BJ (cell line): ENCODE results near the gene TPST1. TPM values are rescaled to one million over a fixed set of nuclear protein-coding genes. Genes with fewer than 3 reads are reported as not detected.
"Not testable (repeated sequence)": the region's sequence is repeated elsewhere in the genome, so short reads cannot be mapped to it uniquely, and the experiment has no call there.

Source experiments
- CTCF ChIA-PET: fragments of 350-600 bp; formaldehyde crosslinking; extraction: SDS; loops from one replicate; lab custom pipeline; 2021; ENCODE audit warnings: antibody characterized with exemption, inconsistent platforms; lab: Yijun Ruan, JAX
- POLR2A ChIA-PET: fragments of 300-600 bp; sonication (Branson Sonifier 250); formaldehyde crosslinking; extraction: SDS; loops from one replicate; lab custom pipeline; 2021; ENCODE audit warnings: antibody characterized with exemption; lab: Charles Lee
- DNase-seq: peaks from one replicate; pipeline ENCODE4 v3.0.0-alpha.2; 2011; ENCODE audit warnings: low read depth
- H3K27me3 ChIP-seq: 2 replicates; pipeline ENCODE4 v1.6.0; 2011; ENCODE audit warnings: low read length; ENCODE audit not compliant: control insufficient read depth, insufficient read depth
- H3K36me3 ChIP-seq: 2 replicates; pipeline ENCODE4 v1.5.1; 2011; ENCODE audit warnings: low read length; ENCODE audit not compliant: control insufficient read depth, insufficient read depth
- H3K4me3 ChIP-seq: 2 replicates; pipeline ENCODE4 v1.5.1; 2011; ENCODE audit warnings: low read depth, mild to moderate bottlenecking, control low read depth, low read length
- CTCF ChIP-seq: IDR thresholded peaks from 2 replicates; pipeline ENCODE4 v1.5.1; 2011; ENCODE audit warnings: low read depth, mild to moderate bottlenecking, control low read depth, inconsistent platforms, low read length, moderate library complexity; ENCODE audit not compliant: insufficient read depth
- polyA plus RNA-seq: library from polyadenylated mRNA; depleted of rRNA; stranded (reverse); fragments of >200 nt; gene quantifications from 2 replicates; pipeline ENCODE4 v1.2.3, GENCODE V29; 2011

The TPST1 gene
- polyA plus RNA-seq, 1 experiment, result 34.9 TPM

DNA sequence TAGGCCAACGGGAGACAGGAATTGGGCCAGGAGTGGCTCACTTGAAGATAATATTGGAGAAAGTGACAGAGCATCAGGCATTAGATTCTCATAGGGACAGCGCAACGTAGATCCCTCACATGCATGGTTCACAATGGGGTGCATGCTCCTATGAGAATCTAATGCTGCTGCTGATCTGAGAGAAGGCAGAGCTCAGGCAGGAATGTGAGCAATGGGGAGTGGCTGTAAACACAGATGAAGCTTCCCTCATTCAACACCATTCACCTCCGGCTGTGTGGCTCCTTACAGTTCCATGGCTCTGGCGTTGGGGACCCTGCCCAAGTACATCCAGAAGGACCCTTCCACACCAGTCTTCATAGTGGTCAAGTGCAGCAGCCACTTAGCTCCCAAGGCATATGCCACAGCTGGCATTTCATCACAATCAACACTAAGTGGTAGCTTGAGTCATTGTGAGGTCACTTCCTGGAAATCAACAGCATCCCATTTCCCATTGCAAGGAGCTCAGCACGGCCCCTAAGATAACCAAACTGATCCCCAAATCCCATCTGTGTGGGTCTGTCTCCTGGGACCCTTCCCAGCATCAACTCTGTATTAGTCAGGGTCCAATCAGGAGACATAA is 174.5 kb downstream of the TPST1 start:
- POLR2A ChIA-PET, result no interaction called here
- Histone ChIP-seq H3K4me3 (no peak overlapping the region), H3K36me3 (peaks cover 1% of the 10 kb centered on the region), H3K27me3 (no peaks in the 10 kb centered on the region)
- no peak for DNase-seq
- no peak for TF ChIP-seq CTCF
- CTCF ChIA-PET, result interaction anchor here (0.9 kb wide), 1 partner anchor 11 kb away, joined by 4 read pairs; no protein-coding TSS in a partner anchor

DNA sequence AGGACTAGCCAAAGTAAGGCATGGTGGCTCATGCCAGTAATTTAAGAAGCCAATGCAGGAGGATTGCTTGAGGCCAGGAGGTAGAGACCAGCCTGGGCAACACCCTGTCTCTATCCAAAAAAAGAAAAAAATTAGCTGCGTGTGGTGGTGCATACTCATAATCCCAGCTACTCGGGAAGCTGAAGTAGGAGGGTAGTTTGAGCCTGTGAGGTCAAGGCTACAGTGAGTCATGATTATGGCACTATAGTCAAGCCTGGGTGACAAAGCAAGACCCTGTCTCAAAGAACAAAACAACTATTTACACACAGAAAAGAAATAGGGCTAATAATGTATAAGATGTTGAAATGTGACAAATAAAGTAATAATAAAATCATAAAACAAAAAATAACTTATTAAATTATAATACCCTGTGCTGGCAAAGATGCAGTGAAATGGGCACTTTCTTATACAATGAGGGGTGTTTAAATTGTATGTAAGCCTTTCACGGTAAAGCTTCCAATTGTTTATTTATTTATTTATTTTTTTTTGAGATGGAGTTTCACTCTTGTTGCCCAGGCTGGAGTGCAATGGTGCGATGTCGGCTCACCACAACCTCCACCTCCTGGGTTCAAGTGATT is 175.2 kb downstream of the TPST1 start:
- TF ChIP-seq CTCF, result no peak
- no peak for DNase-seq
- H3K36me3 ChIP-seq, result peaks cover 1% of the 10 kb centered on the region
- H3K27me3 ChIP-seq, result no peaks in the 10 kb centered on the region
- H3K4me3 ChIP-seq, result no peak overlapping the region
- ChIA-PET CTCF (no interaction called here), POLR2A (no interaction called here)

GRCh38 chr7:66382182-66382923 is 177.2 kb downstream of the TPST1 start:
- POLR2A ChIA-PET, H3K36me3 ChIP-seq, CTCF ChIA-PET, DNase-seq, H3K4me3 ChIP-seq, H3K27me3 ChIP-seq: not testable (repeated sequence)

- H3K4me3 ChIP-seq, POLR2A ChIA-PET, CTCF ChIA-PET, H3K27me3 ChIP-seq, H3K36me3 ChIP-seq, DNase-seq: not testable (repeated sequence)
Observed at GRCh38 chr7:66385191-66385905, 180.2 kb downstream of the TPST1 start.

DNA sequence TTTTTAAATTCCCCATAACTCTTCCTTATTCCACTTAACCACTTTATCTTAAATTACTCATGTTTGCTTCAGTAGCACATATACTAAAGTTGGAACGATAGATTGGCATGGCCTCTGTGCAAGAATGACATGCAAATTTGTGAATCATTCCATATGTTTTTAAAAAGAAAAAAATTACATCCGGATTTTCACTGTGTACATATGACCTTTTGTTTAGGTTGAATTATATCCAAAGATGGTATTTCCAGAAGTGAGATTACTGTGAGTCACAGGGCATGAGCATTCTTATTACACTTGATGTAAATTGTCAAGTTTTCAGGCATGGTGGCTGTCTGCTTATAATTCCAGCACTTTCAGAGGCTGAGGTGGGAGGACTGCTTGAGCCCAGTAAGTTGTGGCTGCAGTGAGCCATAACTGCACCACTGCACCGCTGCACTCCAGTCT is 190.0 kb downstream of the TPST1 start:
- H3K36me3 ChIP-seq, CTCF ChIA-PET, POLR2A ChIA-PET: not testable (repeated sequence)

GRCh38 chr7:66396052-66396451 is 190.9 kb downstream of the TPST1 start:
- H3K27me3 ChIP-seq, DNase-seq, POLR2A ChIA-PET, H3K4me3 ChIP-seq, H3K36me3 ChIP-seq: not testable (repeated sequence)
- CTCF ChIA-PET, result interaction anchor here (1.2 kb wide), 1 partner anchor 9 kb away, joined by 4 read pairs; no protein-coding TSS in a partner anchor

More for the DNA sequence above, 190.0 kb downstream of the TPST1 start:
- not testable (repeated sequence) for H3K27me3 ChIP-seq, H3K4me3 ChIP-seq, DNase-seq

DNA sequence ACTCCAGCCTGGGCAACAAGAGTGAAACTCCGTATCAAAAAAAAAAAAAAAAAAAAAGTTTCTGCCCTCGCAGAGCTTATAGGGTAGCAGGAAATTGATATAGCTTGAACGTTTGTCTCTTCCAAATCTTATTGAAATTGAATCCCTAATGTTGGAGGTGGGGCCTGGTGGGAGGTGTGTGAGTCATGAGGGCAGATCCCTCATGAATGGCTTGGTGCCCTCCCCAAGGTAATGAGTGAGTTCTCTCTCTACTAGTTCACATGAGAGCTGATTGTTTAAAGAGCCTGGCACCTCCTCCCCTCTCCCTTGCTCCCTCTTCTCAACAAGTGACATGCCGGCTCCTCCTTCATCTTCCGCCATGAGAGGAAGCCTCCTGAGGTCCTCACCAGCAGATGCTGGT is 193.7 kb downstream of the TPST1 start:
- DNase-seq, H3K27me3 ChIP-seq, H3K4me3 ChIP-seq, POLR2A ChIA-PET, H3K36me3 ChIP-seq: not testable (repeated sequence)
- CTCF ChIA-PET, result interaction anchor here (0.6 kb wide), 1 partner anchor 41 kb away, joined by 3 read pairs; no protein-coding TSS in a partner anchor
